Esophagus squamous epithelium (tissue), 4 donors: Measurements from ENCODE around the gene PITRM1.

Experiments used
- CTCF ChIP-seq, 6 experiments: fragments of 450-650 bp in 4 of 6; fragments of 200-600 bp in 2 of 6; sonication (generic) in 2 of 6; IDR thresholded peaks; one replicate each; pipeline ENCODE4 v1.5.1; 2016 to 2019; ENCODE audit warnings: antibody characterized with exemption in 6 of 6, mild to moderate bottlenecking in 4 of 6, moderate library complexity in 4 of 6
- POLR2A ChIP-seq, 4 donors: fragments of 450-650 bp; IDR thresholded peaks; one replicate each; pipeline ENCODE4 v1.6.1; 2017; ENCODE audit warnings: antibody characterized with exemption in 4 of 4, mild to moderate bottlenecking in 4 of 4, moderate library complexity in 3 of 4

- TF ChIP-seq POLR2A (IDR thresholded peaks at IDR 0.05) (no peak), CTCF (IDR thresholded peaks at IDR 0.05) (no peak)
Measured at GRCh38 chr10:3131098-3131497, 41.5 kb downstream of the PITRM1 start.
